G401.6 (cell line): ENCODE results near the gene F8.
"Not testable (repeated sequence)": the region's sequence is repeated elsewhere in the genome, so short reads cannot be mapped to it uniquely, and the experiment has no call there.

Source experiments
- FAIRE-seq: peaks from 2 replicates; lab custom pipeline; 2012; peaks lifted over from hg19 to GRCh38; lab: Jason Lieb, UNC

The F8 gene

GRCh38 chrX:154981116-154981411 lies 41.5 kb downstream of the F8 start:
- no peak for FAIRE-seq

GRCh38 chrX:154980330-154981115 lies 42.0 kb downstream of the F8 start:
- peak; percentile 69 for FAIRE-seq

DNA sequence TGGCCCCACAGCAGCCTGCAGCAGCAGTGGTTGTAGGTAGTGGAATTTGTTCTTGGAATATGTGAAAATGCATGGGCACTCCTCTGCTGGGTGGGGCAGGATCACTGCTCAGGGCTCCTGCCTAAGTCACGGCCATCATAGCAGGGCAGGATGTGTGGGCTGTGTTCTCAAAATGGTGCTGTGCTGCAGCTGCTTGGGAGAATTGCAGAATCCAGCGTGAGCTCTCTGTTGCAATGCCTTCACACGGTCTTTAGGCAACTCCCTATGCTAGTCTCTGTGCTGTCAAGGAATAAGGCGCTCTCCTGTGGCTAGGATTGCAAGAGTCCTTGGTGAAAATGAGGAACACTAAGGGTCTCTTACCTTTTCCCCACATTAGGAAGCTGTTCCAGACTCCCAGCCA lies 42.9 kb downstream of the F8 start:
- no peak for FAIRE-seq

DNA sequence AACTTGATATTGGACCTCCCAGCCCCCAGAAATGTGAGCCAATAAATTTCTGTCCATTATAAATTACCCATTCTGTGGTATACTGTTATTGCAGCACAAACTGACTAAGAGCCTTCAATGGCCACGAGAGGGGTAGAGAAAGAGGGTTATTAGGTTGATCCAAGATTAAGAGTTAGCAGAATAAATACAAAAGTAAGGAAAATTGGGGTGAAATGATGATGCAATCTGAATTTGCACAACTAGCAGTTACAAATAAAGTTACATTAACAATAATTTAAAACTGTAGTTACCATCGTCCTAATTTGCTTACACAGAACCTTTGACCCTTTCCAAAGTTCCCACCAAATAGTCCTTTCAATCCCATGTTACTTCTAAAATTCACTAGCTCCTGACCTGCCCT lies 54.2 kb downstream of the F8 start:
- FAIRE-seq: no peak

DNA sequence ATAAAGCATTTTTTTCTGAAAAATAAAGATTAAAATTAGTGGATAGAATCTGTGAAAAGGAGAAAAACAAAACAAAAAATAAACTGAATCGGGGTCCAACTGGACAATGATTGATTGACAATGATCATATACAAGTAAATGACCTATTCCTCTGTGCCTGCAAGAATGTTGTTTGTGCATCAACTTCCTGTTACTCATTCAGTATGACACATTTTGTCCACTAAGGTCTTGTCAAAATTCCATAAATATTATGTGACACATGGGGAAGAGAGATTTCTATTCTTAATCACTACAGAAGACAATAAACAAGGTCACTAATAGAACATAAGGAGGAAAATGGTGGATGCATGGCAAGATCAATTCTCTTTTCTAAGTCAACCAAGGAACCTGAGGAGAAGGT lies 54.9 kb downstream of the F8 start:
- FAIRE-seq: no peak

DNA sequence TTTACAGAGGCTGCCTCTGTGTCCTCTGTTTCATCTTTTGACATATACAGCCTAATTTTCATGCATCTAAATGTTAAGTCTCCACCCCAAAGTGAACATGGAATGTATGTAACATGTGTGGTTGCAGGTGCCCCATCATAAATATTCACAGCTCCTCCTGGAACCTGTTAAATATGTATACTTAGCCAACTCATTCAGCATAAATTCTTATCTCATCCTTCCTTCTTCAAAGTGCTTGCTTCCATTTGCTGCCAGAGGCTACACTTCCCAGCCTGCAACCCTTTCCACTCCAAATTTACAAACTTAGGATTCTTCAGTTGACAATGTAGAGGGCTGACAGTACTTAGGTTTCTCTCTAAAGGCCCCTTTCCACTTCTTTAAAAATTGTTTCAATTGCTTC lies 60.6 kb downstream of the F8 start:
- no peak for FAIRE-seq

DNA sequence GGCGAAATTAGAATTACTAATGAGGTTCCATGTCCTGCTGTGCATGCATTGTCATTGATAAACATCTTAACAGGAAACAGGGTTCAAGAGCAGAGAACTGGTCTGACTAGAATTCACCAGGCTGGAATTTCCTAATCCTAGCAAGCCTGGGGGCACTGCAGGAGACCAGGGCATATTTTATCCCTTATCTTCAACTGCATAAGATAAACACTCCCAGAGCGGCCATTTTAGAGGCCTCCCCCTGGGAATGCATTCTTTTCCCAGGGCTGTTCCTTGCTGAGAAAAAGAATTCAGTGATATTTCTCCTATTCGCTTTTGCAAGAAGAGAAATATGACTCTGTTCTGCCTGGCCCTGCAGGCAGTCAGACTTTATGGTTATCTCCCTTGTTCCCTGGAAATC lies 66.7 kb downstream of the F8 start:
- FAIRE-seq: not testable (repeated sequence)

- FAIRE-seq: not testable (repeated sequence)
These were observed 83.3 kb downstream of the F8 start for GRCh38 chrX:154939265-154939664.

GRCh38 chrX:154924771-154925170 lies 97.8 kb downstream of the F8 start:
- FAIRE-seq: not testable (repeated sequence)

DNA sequence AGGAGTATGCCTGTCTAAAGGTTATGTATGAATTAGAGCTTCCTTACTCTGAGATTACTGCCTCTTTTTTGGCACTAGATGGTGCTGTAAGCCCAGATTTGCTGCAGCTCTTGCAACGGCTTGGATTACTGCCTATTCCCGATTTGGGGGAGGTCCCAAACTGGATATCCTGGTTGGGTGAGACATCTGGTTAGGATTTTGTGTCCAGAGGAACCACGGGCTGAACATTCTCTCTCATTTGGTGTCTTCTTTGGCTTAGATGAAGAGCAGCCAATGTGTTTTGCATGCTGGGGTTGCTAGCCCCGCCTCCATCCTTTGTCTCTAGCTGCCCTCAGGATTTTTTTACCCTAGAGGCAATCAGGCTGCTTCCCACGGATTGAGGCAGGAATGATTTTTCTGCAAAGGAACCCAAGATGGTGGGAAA lies 104.5 kb downstream of the F8 start:
- FAIRE-seq: peak; percentile 93

- FAIRE-seq: no peak
These were observed 108.5 kb downstream of the F8 start for GRCh38 chrX:154914052-154914451.

DNA sequence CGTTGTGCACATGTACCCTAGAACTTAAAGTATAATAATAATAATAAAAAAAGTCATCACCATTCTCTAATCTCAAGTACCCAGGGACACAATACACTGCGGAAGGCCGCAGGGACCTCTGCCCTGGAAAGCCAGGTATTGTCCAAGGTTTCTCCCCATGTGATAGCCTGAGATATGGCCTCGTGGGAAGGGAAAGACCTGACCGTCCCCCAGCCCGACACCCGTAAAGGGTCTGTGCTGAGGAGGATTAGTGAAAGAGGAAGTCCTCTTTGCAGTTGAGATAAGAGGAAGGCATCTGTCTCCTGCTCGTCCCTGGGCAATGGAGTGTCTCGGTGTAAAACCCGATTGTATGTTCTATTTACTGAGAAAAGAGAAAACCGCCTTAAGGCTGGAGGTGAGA lies 112.0 kb downstream of the F8 start:
- FAIRE-seq: not testable (repeated sequence)

GRCh38 chrX:154910048-154910447 lies 112.5 kb downstream of the F8 start:
- not testable (repeated sequence) for FAIRE-seq

GRCh38 chrX:154908821-154909220 lies 113.7 kb downstream of the F8 start:
- FAIRE-seq: no peak

GRCh38 chrX:154902408-154902807 lies 120.1 kb downstream of the F8 start:
- FAIRE-seq: no peak

- FAIRE-seq: no peak
These were observed 122.2 kb downstream of the F8 start for GRCh38 chrX:154900323-154900722.

- FAIRE-seq: no peak
These were observed 130.2 kb downstream of the F8 start for GRCh38 chrX:154892296-154892695.

DNA sequence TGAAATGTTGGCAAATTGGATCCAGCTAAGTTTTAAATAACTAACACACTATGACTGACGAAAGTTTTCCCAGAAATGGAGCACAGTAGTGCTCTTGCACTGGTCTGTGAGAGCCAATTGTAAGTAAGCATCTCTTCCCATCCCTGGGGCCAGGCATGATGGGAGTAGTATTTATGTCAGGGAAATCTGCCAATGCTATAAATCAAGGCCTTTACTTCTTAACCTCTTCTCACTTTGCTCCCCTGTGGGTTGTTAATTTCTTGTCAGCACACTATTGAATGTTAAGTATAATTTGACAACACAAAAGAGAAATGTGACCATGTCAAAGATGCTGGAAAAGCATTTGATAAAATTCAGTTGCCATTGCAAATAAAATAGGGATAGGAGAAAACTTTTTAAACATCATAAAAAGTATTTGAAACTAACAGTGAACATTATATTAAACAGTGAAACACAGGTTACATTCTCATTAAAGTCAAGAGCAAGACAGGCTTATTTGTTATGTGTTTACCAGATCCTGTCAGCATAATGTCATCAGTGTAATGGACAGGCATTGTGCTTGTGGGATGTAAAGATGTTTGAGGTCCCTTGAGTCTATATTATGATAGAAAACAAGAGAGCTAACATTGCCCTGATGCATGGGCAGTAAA lies 131.4 kb downstream of the F8 start:
- no peak for FAIRE-seq

DNA sequence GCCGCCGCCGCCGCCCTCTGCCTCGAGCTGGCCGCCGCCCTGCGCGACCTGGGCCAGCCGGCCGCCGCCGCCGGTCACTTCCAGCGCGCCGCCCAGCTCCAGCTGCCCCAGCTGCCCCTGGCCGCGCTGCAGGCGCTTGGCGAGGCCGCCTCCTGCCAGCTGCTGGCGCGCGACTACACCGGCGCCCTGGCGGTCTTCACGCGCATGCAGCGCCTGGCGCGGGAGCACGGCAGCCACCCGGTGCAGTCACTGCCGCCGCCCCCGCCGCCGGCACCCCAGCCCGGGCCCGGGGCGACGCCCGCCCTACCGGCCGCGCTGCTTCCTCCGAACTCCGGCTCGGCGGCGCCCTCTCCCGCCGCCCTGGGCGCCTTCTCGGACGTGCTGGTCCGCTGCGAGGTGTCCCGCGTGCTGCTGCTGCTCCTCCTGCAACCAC lies 135.7 kb downstream of the F8 start:
- not testable (repeated sequence) for FAIRE-seq

GRCh38 chrX:154886069-154886788 lies 136.3 kb downstream of the F8 start, which contains the start of gene F8A1:
Gene F8A1 (plus strand): TSS chrX:154886355. CDS start chrX:154886375, 20 bp downstream.
- FAIRE-seq: not testable (repeated sequence)

GRCh38 chrX:154885549-154885948 lies 137.0 kb downstream of the F8 start:
- not testable (repeated sequence) for FAIRE-seq

GRCh38 chrX:154885057-154885456 lies 137.5 kb downstream of the F8 start:
- FAIRE-seq: not testable (repeated sequence)

- not testable (repeated sequence) for FAIRE-seq
These were observed 138.5 kb downstream of the F8 start for GRCh38 chrX:154884069-154884468.
